MM.1S (cell line): ENCODE results near the gene CHMP4A.

Source experiments
- DNase-seq: peaks from one replicate; pipeline ENCODE4 v3.0.0-alpha.2; 2015
- H2AFZ ChIP-seq: fragments of 300-600 bp; sonication (generic); 2 replicates; pipeline ENCODE4 v1.6.0; 2016; ENCODE audit warnings: antibody characterized with exemption, low read length
- H3F3A ChIP-seq: fragments of 300-600 bp; sonication (generic); 2 replicates; pipeline ENCODE4 v1.6.1; 2016; ENCODE audit warnings: mild to moderate bottlenecking, antibody characterized with exemption, low read length, moderate library complexity, mixed read lengths; ENCODE audit not compliant: insufficient read depth
- H3K27ac ChIP-seq: fragments of 300-600 bp; sonication (generic); 2 replicates; pipeline ENCODE4 v1.5.1; 2016; ENCODE audit warnings: mild to moderate bottlenecking, low read length
- H3K27me3 ChIP-seq: fragments of 300-600 bp; sonication (generic); replicated peaks from 2 replicates; pipeline ENCODE4 v1.6.0; 2016; ENCODE audit warnings: low read length; ENCODE audit not compliant: insufficient read depth
- H3K36me3 ChIP-seq: fragments of 300-600 bp; sonication (generic); replicated peaks from 2 replicates; pipeline ENCODE4 v1.6.1; 2016; ENCODE audit warnings: mild to moderate bottlenecking, low read length, mixed read lengths; ENCODE audit not compliant: insufficient read depth
- H3K4me1 ChIP-seq: fragments of 300-600 bp; sonication (generic); 2 replicates; pipeline ENCODE4 v1.6.1; 2016; ENCODE audit warnings: low read length, mixed read lengths
- H3K4me2 ChIP-seq: fragments of 300-600 bp; sonication (generic); 2 replicates; pipeline ENCODE4 v1.6.0; 2016; ENCODE audit warnings: low read depth, low read length
- H3K4me3 ChIP-seq: fragments of 300-600 bp; sonication (generic); 2 replicates; pipeline ENCODE4 v1.5.1; 2016; ENCODE audit warnings: low read length, mixed read lengths
- H3K79me2 ChIP-seq: fragments of 300-600 bp; sonication (generic); 2 replicates; pipeline ENCODE4 v1.6.1; 2016; ENCODE audit warnings: mixed run types, low read length, mixed read lengths
- H3K9ac ChIP-seq: fragments of 300-600 bp; sonication (generic); 2 replicates; pipeline ENCODE4 v1.6.1; 2016; ENCODE audit warnings: low read length, mixed read lengths
- H3K9me2 ChIP-seq: fragments of 300-600 bp; sonication (generic); replicated peaks from 2 replicates; pipeline ENCODE4 v1.6.1; 2016; ENCODE audit warnings: mild to moderate bottlenecking, low read length, mixed read lengths; ENCODE audit not compliant: insufficient read depth
- H3K9me3 ChIP-seq: fragments of 300-600 bp; sonication (generic); replicated peaks from 2 replicates; pipeline ENCODE4 v1.6.1; 2016; ENCODE audit warnings: mild to moderate bottlenecking, low read length, mixed read lengths; ENCODE audit not compliant: insufficient read depth
- H4K20me1 ChIP-seq: fragments of 300-600 bp; sonication (generic); 2 replicates; pipeline ENCODE4 v1.6.1; 2016; ENCODE audit warnings: mild to moderate bottlenecking, low read length, moderate library complexity, mixed read lengths; ENCODE audit not compliant: insufficient read depth
- CTCF ChIP-seq: fragments of 300-600 bp; sonication (generic); IDR thresholded peaks from 2 replicates; pipeline ENCODE4 v1.5.1; 2016; ENCODE audit warnings: antibody characterized with exemption, low read length, mixed read lengths
- EZH2 ChIP-seq: fragments of 300-600 bp; sonication (generic); optimal IDR thresholded peaks from 2 replicates; pipeline ENCODE3; 2017; ENCODE audit warnings: low read depth, mild to moderate bottlenecking, antibody characterized with exemption, low read length, mixed read lengths
- EZH2phosphoT487 ChIP-seq: fragments of 300-600 bp; sonication (generic); IDR thresholded peaks from 2 replicates; pipeline ENCODE4 v1.6.1; 2018; ENCODE audit warnings: antibody characterized with exemption, low read length

Gene CHMP4A

GRCh38 chr14:24258548-24259265, 45.4 kb upstream of the CHMP4A start:
- Histone ChIP-seq H3K79me2 (no peaks in the 10 kb centered on the region), H3K27ac (no peak overlapping the region), H3K27me3 (no peaks in the 10 kb centered on the region), H3K4me3 (no peak overlapping the region), H3K4me2 (no peak overlapping the region), H3K36me3 (no peaks in the 10 kb centered on the region), H3K9ac (no peak overlapping the region), H2AFZ (no peak overlapping the region), H3K4me1 (no peaks in the 10 kb centered on the region), H3K9me3 (no peaks in the 10 kb centered on the region), H3F3A (no peaks in the 10 kb centered on the region), H3K9me2 (no peaks in the 10 kb centered on the region), H4K20me1 (no peaks in the 10 kb centered on the region)
- no peak for TF ChIP-seq CTCF
- no peak for DNase-seq

- H3K27ac ChIP-seq: no peak overlapping the region
- TF ChIP-seq EZH2phosphoT487 (no peak), CTCF (no peak), EZH2 (no peak)
- H3K4me1 ChIP-seq: no peaks in the 10 kb centered on the region
- no peaks in the 10 kb centered on the region for H3K36me3 ChIP-seq
- H3K4me3 ChIP-seq: no peak overlapping the region
- H3F3A ChIP-seq: no peaks in the 10 kb centered on the region
- no peaks in the 10 kb centered on the region for H3K79me2 ChIP-seq
- H2AFZ ChIP-seq: no peak overlapping the region
- no peaks in the 10 kb centered on the region for H3K9me3 ChIP-seq
- no peaks in the 10 kb centered on the region for H4K20me1 ChIP-seq
- no peak overlapping the region for H3K9ac ChIP-seq
- H3K27me3 ChIP-seq: no peaks in the 10 kb centered on the region
- no peak overlapping the region for H3K4me2 ChIP-seq
- DNase-seq: no peak
- no peaks in the 10 kb centered on the region for H3K9me2 ChIP-seq
These were observed 44.8 kb upstream of the CHMP4A start for GRCh38 chr14:24258119-24258518.

- no peaks in the 10 kb centered on the region for H3K4me1 ChIP-seq
- H3K36me3 ChIP-seq: no peaks in the 10 kb centered on the region
- no peaks in the 10 kb centered on the region for H3K27me3 ChIP-seq
- no peak for TF ChIP-seq EZH2
- no peak overlapping the region for H3K27ac ChIP-seq
- no peak for DNase-seq
- H2AFZ ChIP-seq: no peak overlapping the region
- no peaks in the 10 kb centered on the region for H4K20me1 ChIP-seq
- no peak overlapping the region for H3K9ac ChIP-seq
- H3K9me2 ChIP-seq: no peaks in the 10 kb centered on the region
- no peaks in the 10 kb centered on the region for H3K79me2 ChIP-seq
- no peaks in the 10 kb centered on the region for H3K9me3 ChIP-seq
- no peak overlapping the region for H3K4me3 ChIP-seq
- H3F3A ChIP-seq: no peaks in the 10 kb centered on the region
- no peak overlapping the region for H3K4me2 ChIP-seq
These were observed 43.7 kb upstream of the CHMP4A start for GRCh38 chr14:24256960-24257359.

- no peak overlapping the region for H3K4me3 ChIP-seq
- no peaks in the 10 kb centered on the region for H3K27me3 ChIP-seq
- H3K79me2 ChIP-seq: no peaks in the 10 kb centered on the region
- no peaks in the 10 kb centered on the region for H3K9me3 ChIP-seq
- no peak overlapping the region for H3K9ac ChIP-seq
- H4K20me1 ChIP-seq: no peaks in the 10 kb centered on the region
- H3K4me2 ChIP-seq: no peak overlapping the region
- H3K4me1 ChIP-seq: no peaks in the 10 kb centered on the region
- no peaks in the 10 kb centered on the region for H3K9me2 ChIP-seq
- DNase-seq: no peak
- no peaks in the 10 kb centered on the region for H3K36me3 ChIP-seq
- H3K27ac ChIP-seq: no peak overlapping the region
- TF ChIP-seq CTCF (no peak), EZH2 (no peak), EZH2phosphoT487 (no peak)
- H3F3A ChIP-seq: no peaks in the 10 kb centered on the region
- no peak overlapping the region for H2AFZ ChIP-seq
These were observed 42.8 kb upstream of the CHMP4A start for GRCh38 chr14:24255931-24256711.
